HepG2 (cell line): ENCODE measurements around the gene RCOR1. TPM values are rescaled to one million over a fixed set of nuclear protein-coding genes. Genes with fewer than 3 reads are reported as not detected.
A peak's percentile ranks its signal among the peaks of the same experiment; 100 is the strongest.

Source experiments
- ARID2 ChIP-seq: sonication (generic); formaldehyde crosslinking; IDR thresholded peaks from 2 replicates; pipeline ENCODE4 v1.8.1; 2022; ENCODE audit warnings: mild to moderate bottlenecking, missing genetic modification reagents, borderline replicate concordance
- CBX1 ChIP-seq: IDR thresholded peaks from one replicate; pipeline ENCODE4 v1.6.1; 2016; ENCODE audit warnings: antibody characterized with exemption, low read depth
- ETV5 ChIP-seq: IDR thresholded peaks from 2 replicates; pipeline ENCODE4 v1.6.1; 2018; ENCODE audit warnings: missing biosample characterization, missing genetic modification reagents, inconsistent platforms, borderline replicate concordance
- KDM3A ChIP-seq: IDR thresholded peaks from 2 replicates; pipeline ENCODE4 v1.6.1; 2018; ENCODE audit warnings: low read depth, missing compliant biosample characterization
- MIER3 ChIP-seq: IDR thresholded peaks from 2 replicates; pipeline ENCODE4 v1.6.1; 2016; ENCODE audit warnings: missing compliant biosample characterization, borderline replicate concordance
- MTA3 ChIP-seq: sonication (generic); formaldehyde crosslinking; IDR thresholded peaks from 2 replicates; pipeline ENCODE4 v1.4.0; 2020; ENCODE audit warnings: missing genetic modification reagents
- PLRG1 ChIP-seq: fragments of 450-650 bp; conservative IDR thresholded peaks from 2 replicates; pipeline ENCODE4 v1.6.1; 2016
- RAD21 ChIP-seq: fragments of 450-650 bp; formaldehyde crosslinking; IDR thresholded peaks from 2 replicates; pipeline ENCODE4 v1.5.0; 2020; ENCODE audit warnings: mild to moderate bottlenecking
- SIX1 ChIP-seq: sonication (generic); formaldehyde crosslinking; IDR thresholded peaks from 2 replicates; pipeline ENCODE4 v1.4.0; 2020; ENCODE audit warnings: missing genetic modification reagents, borderline replicate concordance
- ZFP36L1 ChIP-seq: sonication (generic); formaldehyde crosslinking; IDR thresholded peaks from 2 replicates; pipeline ENCODE4 v1.8.0; 2022; ENCODE audit warnings: mild to moderate bottlenecking, missing genetic modification reagents, moderate library complexity
- ZFP36L2 ChIP-seq: sonication (generic); formaldehyde crosslinking; IDR thresholded peaks from 2 replicates; pipeline ENCODE4 v1.4.0; 2020; ENCODE audit warnings: missing genetic modification reagents
- ZFP37 ChIP-seq: sonication (generic); formaldehyde crosslinking; IDR thresholded peaks from 2 replicates; pipeline ENCODE4 v1.4.0; 2020; ENCODE audit warnings: missing genetic modification reagents, borderline replicate concordance
- ZNF10 ChIP-seq: sonication (generic); formaldehyde crosslinking; IDR thresholded peaks from 2 replicates; pipeline ENCODE4 v1.4.0; 2020; ENCODE audit warnings: mild to moderate bottlenecking, low read depth, missing genetic modification reagents, borderline replicate concordance
- ZNF407 ChIP-seq: sonication (generic); formaldehyde crosslinking; IDR thresholded peaks from one replicate; pipeline ENCODE4 v1.5.1; 2020; ENCODE audit warnings: mild to moderate bottlenecking, missing genetic modification reagents; ENCODE audit errors: not compliant biosample characterization
- ZNF572 ChIP-seq: sonication (generic); formaldehyde crosslinking; IDR thresholded peaks from 2 replicates; pipeline ENCODE4 v1.5.1; 2020; ENCODE audit warnings: mild to moderate bottlenecking, missing genetic modification reagents
- ZNF709 ChIP-seq: sonication (generic); formaldehyde crosslinking; IDR thresholded peaks from 2 replicates; pipeline ENCODE4 v1.5.0; 2020; ENCODE audit warnings: mild to moderate bottlenecking, missing genetic modification reagents
- polyA plus RNA-seq, 8 experiments: library from polyadenylated mRNA; depleted of rRNA in 3 of 8; stranded (reverse) in 7 of 8; unstranded in 1 of 8; fragments of >200 nt; fragmentation: Illumina TruSeq in 4 of 8; extraction: Trizol in 4 of 8; gene quantifications; 2 replicates each; pipeline versions ENCODE4 v1.2.1 to v1.2.3, GENCODE V29; 2011 to 2016; ENCODE audit warnings: low read depth in 4 of 8, missing spikeins in 1 of 8, mixed read lengths in 1 of 8; ENCODE audit not compliant: insufficient read depth in 1 of 8
- total RNA-seq, 5 experiments: library from RNA; depleted of rRNA; stranded (reverse); fragments of >200 nt; fragmentation: Illumina TruSeq; extraction: Trizol; gene quantifications; 2 replicates each; pipeline ENCODE4 v1.2.3, GENCODE V29; 2016; ENCODE audit warnings: low read depth in 1 of 5
- TF ChIP-seq, protein P1 (sequence below): sonication (generic); formaldehyde crosslinking; IDR thresholded peaks from 2 replicates; pipeline ENCODE4 v1.5.1; 2020; ENCODE audit warnings: mild to moderate bottlenecking, missing genetic modification reagents
- TF ChIP-seq, protein P2 (sequence below): sonication (generic); formaldehyde crosslinking; IDR thresholded peaks from 2 replicates; pipeline ENCODE4 v1.5.0; 2020; ENCODE audit warnings: missing genetic modification reagents

The RCOR1 gene
- total and polyA plus RNA-seq, 2 of the 13 experiments (the other 11 are each of a cell fraction or from before 2014, with no cell fraction given) = 10.2 to 11.1 TPM

DNA sequence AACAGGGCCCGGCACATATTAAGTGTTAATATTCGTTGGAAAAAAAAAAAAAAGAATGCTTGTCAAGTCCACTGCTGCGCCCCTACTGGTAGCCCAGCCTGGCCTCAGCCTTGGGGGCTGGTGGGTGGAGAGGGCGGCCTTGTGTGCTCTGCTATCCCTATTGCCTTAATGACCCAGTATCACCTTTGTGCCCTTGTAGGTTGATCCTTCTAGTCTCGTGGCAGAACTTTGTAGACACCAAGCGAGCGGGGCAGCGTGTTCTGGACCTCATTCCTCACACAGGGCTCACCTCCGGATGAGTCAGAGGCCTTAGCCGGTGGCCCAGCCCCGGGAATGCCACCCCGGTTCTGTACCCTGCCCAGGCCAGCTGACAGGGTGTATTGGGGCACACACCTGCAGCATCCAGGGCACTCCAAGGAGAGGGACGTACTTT, 1.8 kb upstream of the RCOR1 start (continued):
- TF ChIP-seq ARID2 (CRISPR knock-in tag) (no peak), CBX1 (no peak), ZNF407 (CRISPR knock-in tag) (no peak), ZNF10 (CRISPR knock-in tag) (no peak), KDM3A (no peak), RAD21 (CRISPR knock-in tag) (peak; percentile 7; the same call in 1 of the 2 replicates), ETV5 (CRISPR knock-in tag) (peak; percentile 67; the same call in 1 of the 2 replicates), MIER3 (CRISPR knock-in tag) (no peak), PLRG1 (no peak), ZFP37 (CRISPR knock-in tag) (no peak), MTA3 (CRISPR knock-in tag) (no peak), ZFP36L2 (no peak), SIX1 (CRISPR knock-in tag) (no peak), ZFP36L1 (CRISPR knock-in tag) (no peak), ZNF709 (no peak), ZNF572 (CRISPR knock-in tag) (0 out of 2 replicates have a peak, but pooled peaks have one; percentile 21)
- TF ChIP-seq, protein P1, sequence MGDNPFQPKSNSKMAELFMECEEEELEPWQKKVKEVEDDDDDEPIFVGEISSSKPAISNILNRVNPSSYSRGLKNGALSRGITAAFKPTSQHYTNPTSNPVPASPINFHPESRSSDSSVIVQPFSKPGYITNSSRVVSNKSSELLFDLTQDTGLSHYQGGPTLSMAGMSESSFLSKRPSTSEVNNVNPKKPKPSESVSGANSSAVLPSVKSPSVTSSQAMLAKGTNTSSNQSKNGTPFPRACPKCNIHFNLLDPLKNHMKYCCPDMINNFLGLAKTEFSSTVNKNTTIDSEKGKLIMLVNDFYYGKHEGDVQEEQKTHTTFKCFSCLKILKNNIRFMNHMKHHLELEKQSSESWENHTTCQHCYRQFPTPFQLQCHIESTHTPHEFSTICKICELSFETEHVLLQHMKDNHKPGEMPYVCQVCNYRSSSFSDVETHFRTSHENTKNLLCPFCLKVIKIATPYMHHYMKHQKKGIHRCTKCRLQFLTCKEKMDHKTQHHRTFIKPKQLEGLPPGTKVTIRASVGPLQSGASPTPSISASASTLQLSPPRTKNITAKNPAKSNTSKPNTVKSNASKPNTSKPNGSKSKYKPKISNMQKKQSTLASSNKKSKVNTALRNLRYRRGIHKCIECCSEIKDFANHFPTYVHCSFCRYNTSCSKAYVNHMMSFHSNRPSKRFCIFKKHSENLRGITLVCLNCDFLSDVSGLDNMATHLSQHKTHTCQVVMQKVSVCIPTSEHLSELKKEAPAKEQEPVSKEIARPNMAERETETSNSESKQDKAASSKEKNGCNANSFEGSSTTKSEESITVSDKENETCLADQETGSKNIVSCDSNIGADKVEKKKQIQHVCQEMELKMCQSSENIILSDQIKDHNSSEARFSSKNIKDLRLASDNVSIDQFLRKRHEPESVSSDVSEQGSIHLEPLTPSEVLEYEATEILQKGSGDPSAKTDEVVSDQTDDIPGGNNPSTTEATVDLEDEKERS (CRISPR knock-in tag) = 0 out of 2 replicates have a peak, but pooled peaks have one; percentile 30
- TF ChIP-seq, protein P2, sequence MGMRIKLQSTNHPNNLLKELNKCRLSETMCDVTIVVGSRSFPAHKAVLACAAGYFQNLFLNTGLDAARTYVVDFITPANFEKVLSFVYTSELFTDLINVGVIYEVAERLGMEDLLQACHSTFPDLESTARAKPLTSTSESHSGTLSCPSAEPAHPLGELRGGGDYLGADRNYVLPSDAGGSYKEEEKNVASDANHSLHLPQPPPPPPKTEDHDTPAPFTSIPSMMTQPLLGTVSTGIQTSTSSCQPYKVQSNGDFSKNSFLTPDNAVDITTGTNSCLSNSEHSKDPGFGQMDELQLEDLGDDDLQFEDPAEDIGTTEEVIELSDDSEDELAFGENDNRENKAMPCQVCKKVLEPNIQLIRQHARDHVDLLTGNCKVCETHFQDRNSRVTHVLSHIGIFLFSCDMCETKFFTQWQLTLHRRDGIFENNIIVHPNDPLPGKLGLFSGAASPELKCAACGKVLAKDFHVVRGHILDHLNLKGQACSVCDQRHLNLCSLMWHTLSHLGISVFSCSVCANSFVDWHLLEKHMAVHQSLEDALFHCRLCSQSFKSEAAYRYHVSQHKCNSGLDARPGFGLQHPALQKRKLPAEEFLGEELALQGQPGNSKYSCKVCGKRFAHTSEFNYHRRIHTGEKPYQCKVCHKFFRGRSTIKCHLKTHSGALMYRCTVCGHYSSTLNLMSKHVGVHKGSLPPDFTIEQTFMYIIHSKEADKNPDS (CRISPR knock-in tag) = no peak
